ENCODE results near the gene HOXB4.

HOXB4 gene

GRCh38 chr17:48558057-48558830, 19.9 kb downstream of the HOXB4 start:
- TF ChIP-seq SIN3A (IDR thresholded peaks at IDR 0.05; ENCODE audit: borderline replicate concordance, insufficient read depth, low read length), result no peak

- TF ChIP-seq FOXP2 (optimal IDR thresholded peaks at IDR 0.05; ENCODE audit: borderline replicate concordance, extremely low read depth, extremely low read length, insufficient read depth) (no peak), REST (IDR thresholded peaks at IDR 0.05; ENCODE audit: insufficient read depth in 1 of 2, low read depth in 2 of 2, low read length in 2 of 2) (no peak), TAF1 (IDR thresholded peaks at IDR 0.05; ENCODE audit: borderline replicate concordance, insufficient read depth, low read length) (no peak)
Observed at GRCh38 chr17:48556576-48557401, 21.4 kb downstream of the HOXB4 start.

- no peak for TF ChIP-seq SIN3A (IDR thresholded peaks at IDR 0.05; ENCODE audit: borderline replicate concordance, insufficient read depth, low read length)
- no peak for TF ChIP-seq FOXP2 (optimal IDR thresholded peaks at IDR 0.05; ENCODE audit: borderline replicate concordance, extremely low read depth, extremely low read length, insufficient read depth)
- TF ChIP-seq REST (IDR thresholded peaks at IDR 0.05; ENCODE audit: insufficient read depth in 1 of 2, low read depth in 2 of 2, low read length in 2 of 2), result no peak
- no peak for TF ChIP-seq TAF1 (IDR thresholded peaks at IDR 0.05; ENCODE audit: borderline replicate concordance, insufficient read depth, low read length)
- TF ChIP-seq POLR2AphosphoS5 (IDR thresholded peaks at IDR 0.05; ENCODE audit: low read depth, low read length), result no peak
Observed at GRCh38 chr17:48556229-48556575, 21.9 kb downstream of the HOXB4 start.

- no peak for TF ChIP-seq POLR2AphosphoS5 (IDR thresholded peaks at IDR 0.05; ENCODE audit: low read depth, low read length)
- no peak for TF ChIP-seq SIN3A (IDR thresholded peaks at IDR 0.05; ENCODE audit: borderline replicate concordance, insufficient read depth, low read length)
- no peak for TF ChIP-seq TAF1 (IDR thresholded peaks at IDR 0.05; ENCODE audit: borderline replicate concordance, insufficient read depth, low read length)
- no peak for TF ChIP-seq REST (IDR thresholded peaks at IDR 0.05; ENCODE audit: insufficient read depth in 1 of 2, low read depth in 2 of 2, low read length in 2 of 2)
- no peak for TF ChIP-seq FOXP2 (optimal IDR thresholded peaks at IDR 0.05; ENCODE audit: borderline replicate concordance, extremely low read depth, extremely low read length, insufficient read depth)
Observed at GRCh38 chr17:48555258-48556228, 22.6 kb downstream of the HOXB4 start.
